ENCODE results near the gene NPLOC4. TPM values are rescaled to one million over a fixed set of nuclear protein-coding genes. Genes with fewer than 3 reads are reported as not detected.

NPLOC4 gene
- total and polyA plus RNA-seq, 2 donors (not counting 1 experiment from before 2014, with no cell fraction given), result 51.0 to 62.5 TPM

- Histone ChIP-seq H2AFZ (ENCODE audit: low read length) (no peak overlapping the region), H3K36me3 (ENCODE audit: control insufficient read depth, insufficient read depth, low read length) (peaks cover 36% of the 10 kb centered on the region), H3K4me2 (ENCODE audit: extremely low read depth, insufficient read depth, low read length) (no peak overlapping the region), H3K4me3 (replicated peaks in 1 of 4; ENCODE audit: control extremely low read depth in 1 of 4, insufficient read depth in 1 of 4, low read depth in 3 of 4, low read length in 4 of 4) (no peak overlapping the region), H3K9me3 (ENCODE audit: control insufficient read depth, insufficient read depth, low read depth, low read length) (no peaks in the 10 kb centered on the region), H3K9ac (ENCODE audit: insufficient read depth, low read length) (no peak overlapping the region), H4K20me1 (ENCODE audit: control insufficient read depth, extremely low read depth, insufficient read depth, low read length) (no peaks in the 10 kb centered on the region), H3K79me2 (ENCODE audit: control insufficient read depth, insufficient read depth, low read length) (peaks cover 3% of the 10 kb centered on the region), H3K27ac (ENCODE audit: insufficient read depth, low read length) (no peak overlapping the region), H3K27me3 (ENCODE audit: control insufficient read depth, insufficient read depth, low read length) (no peaks in the 10 kb centered on the region), H3K4me1 (ENCODE audit: control insufficient read depth, extremely low read depth, insufficient read depth, low read length) (no peaks in the 10 kb centered on the region)
- TF ChIP-seq CTCF (conservative IDR thresholded peaks at IDR 0.05 in 1 of 2, IDR thresholded peaks at IDR 0.05 in 1 of 2; ENCODE audit: low read depth in 1 of 2, low read length in 2 of 2) (no peak), EZH2 (IDR thresholded peaks at IDR 0.05; ENCODE audit: low read length, missing control alignments) (no peak)
- DNase-seq (ENCODE audit: low read depth in 2 of 2), result no peak
These were observed 92.5 kb downstream of the NPLOC4 start for GRCh38 chr17:81544281-81544974.

- Histone ChIP-seq H3K27me3 (ENCODE audit: control insufficient read depth, insufficient read depth, low read length) (no peaks in the 10 kb centered on the region), H3K4me1 (ENCODE audit: control insufficient read depth, extremely low read depth, insufficient read depth, low read length) (no peaks in the 10 kb centered on the region), H3K4me3 (replicated peaks in 1 of 4; ENCODE audit: control extremely low read depth in 1 of 4, insufficient read depth in 1 of 4, low read depth in 3 of 4, low read length in 4 of 4) (no peak overlapping the region), H3K27ac (ENCODE audit: insufficient read depth, low read length) (no peak overlapping the region), H3K36me3 (ENCODE audit: control insufficient read depth, insufficient read depth, low read length) (peaks cover 31% of the 10 kb centered on the region), H3K9me3 (ENCODE audit: control insufficient read depth, insufficient read depth, low read depth, low read length) (no peaks in the 10 kb centered on the region), H2AFZ (ENCODE audit: low read length) (no peak overlapping the region), H3K9ac (ENCODE audit: insufficient read depth, low read length) (no peak overlapping the region), H4K20me1 (ENCODE audit: control insufficient read depth, extremely low read depth, insufficient read depth, low read length) (no peaks in the 10 kb centered on the region), H3K4me2 (ENCODE audit: extremely low read depth, insufficient read depth, low read length) (no peak overlapping the region), H3K79me2 (ENCODE audit: control insufficient read depth, insufficient read depth, low read length) (no peaks in the 10 kb centered on the region)
- no peak for TF ChIP-seq CTCF (conservative IDR thresholded peaks at IDR 0.05 in 1 of 2, IDR thresholded peaks at IDR 0.05 in 1 of 2; ENCODE audit: low read depth in 1 of 2, low read length in 2 of 2)
- TF ChIP-seq EZH2 (IDR thresholded peaks at IDR 0.05; ENCODE audit: low read length, missing control alignments), result no peak
- no peak for DNase-seq (ENCODE audit: low read depth in 2 of 2)
These were observed 93.2 kb downstream of the NPLOC4 start for GRCh38 chr17:81543756-81544155.

- Histone ChIP-seq H3K4me2 (ENCODE audit: extremely low read depth, insufficient read depth, low read length) (no peak overlapping the region), H2AFZ (ENCODE audit: low read length) (no peak overlapping the region), H3K9me3 (ENCODE audit: control insufficient read depth, insufficient read depth, low read depth, low read length) (no peaks in the 10 kb centered on the region), H3K9ac (ENCODE audit: insufficient read depth, low read length) (no peak overlapping the region), H3K27me3 (ENCODE audit: control insufficient read depth, insufficient read depth, low read length) (no peaks in the 10 kb centered on the region), H3K4me1 (ENCODE audit: control insufficient read depth, extremely low read depth, insufficient read depth, low read length) (no peaks in the 10 kb centered on the region), H3K79me2 (ENCODE audit: control insufficient read depth, insufficient read depth, low read length) (no peaks in the 10 kb centered on the region), H3K36me3 (ENCODE audit: control insufficient read depth, insufficient read depth, low read length) (peaks cover 31% of the 10 kb centered on the region), H3K4me3 (replicated peaks in 1 of 4; ENCODE audit: control extremely low read depth in 1 of 4, insufficient read depth in 1 of 4, low read depth in 3 of 4, low read length in 4 of 4) (no peak overlapping the region), H4K20me1 (ENCODE audit: control insufficient read depth, extremely low read depth, insufficient read depth, low read length) (no peaks in the 10 kb centered on the region), H3K27ac (ENCODE audit: insufficient read depth, low read length) (no peak overlapping the region)
- TF ChIP-seq CTCF (conservative IDR thresholded peaks at IDR 0.05 in 1 of 2, IDR thresholded peaks at IDR 0.05 in 1 of 2; ENCODE audit: low read depth in 1 of 2, low read length in 2 of 2) (no peak), EZH2 (IDR thresholded peaks at IDR 0.05; ENCODE audit: low read length, missing control alignments) (no peak)
- DNase-seq (ENCODE audit: low read depth in 2 of 2), result no peak
These were observed 93.6 kb downstream of the NPLOC4 start for GRCh38 chr17:81543339-81543675.

Measured in fibroblast of lung (primary cell).